ENCODE data around the gene FGF22.
"Not testable (repeated sequence)": the region's sequence is repeated elsewhere in the genome, so short reads cannot be mapped to it uniquely, and the experiment has no call there.

FGF22 gene

DNA sequence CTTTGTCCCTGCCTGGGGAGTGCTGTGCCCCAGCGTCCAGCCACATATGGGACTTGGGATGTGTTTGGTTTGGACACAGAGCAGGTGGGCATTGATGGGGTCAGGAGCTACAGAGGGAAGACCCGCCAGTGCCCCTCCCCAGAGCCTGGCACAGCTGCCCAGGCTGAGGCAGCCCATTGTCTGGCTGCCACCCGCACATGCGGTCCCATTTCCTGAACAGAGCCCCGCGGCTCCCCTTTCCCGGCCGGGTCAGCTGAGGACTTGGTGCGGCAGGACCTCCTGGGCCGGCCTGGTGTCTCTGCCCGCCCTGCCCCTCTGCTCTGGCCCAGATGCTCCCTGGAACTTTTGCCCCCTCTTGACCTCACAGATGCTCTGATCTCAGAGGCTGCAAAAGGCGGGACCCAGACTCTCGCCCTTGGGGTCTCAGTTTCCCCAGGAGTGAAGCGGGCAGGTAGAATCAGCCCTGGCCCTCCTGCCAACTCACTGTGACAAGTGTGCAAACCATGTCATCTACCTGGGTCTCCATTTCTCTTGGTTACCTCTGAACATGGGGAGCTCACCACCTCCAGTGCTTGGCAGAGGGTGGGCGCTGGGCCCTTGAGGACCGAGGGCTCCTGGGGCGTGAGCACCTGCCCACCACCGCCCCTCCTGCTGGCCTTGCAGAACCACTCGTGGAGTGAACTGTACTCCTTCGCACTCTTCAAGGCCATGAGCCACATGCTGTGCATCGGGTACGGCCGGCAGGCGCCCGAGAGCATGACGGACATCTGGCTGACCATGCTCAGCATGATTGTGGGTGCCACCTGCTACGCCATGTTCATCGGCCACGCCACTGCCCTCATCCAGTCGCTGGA lies 32.2 kb upstream of the FGF22 start:
- no peak for DNase-seq

DNA sequence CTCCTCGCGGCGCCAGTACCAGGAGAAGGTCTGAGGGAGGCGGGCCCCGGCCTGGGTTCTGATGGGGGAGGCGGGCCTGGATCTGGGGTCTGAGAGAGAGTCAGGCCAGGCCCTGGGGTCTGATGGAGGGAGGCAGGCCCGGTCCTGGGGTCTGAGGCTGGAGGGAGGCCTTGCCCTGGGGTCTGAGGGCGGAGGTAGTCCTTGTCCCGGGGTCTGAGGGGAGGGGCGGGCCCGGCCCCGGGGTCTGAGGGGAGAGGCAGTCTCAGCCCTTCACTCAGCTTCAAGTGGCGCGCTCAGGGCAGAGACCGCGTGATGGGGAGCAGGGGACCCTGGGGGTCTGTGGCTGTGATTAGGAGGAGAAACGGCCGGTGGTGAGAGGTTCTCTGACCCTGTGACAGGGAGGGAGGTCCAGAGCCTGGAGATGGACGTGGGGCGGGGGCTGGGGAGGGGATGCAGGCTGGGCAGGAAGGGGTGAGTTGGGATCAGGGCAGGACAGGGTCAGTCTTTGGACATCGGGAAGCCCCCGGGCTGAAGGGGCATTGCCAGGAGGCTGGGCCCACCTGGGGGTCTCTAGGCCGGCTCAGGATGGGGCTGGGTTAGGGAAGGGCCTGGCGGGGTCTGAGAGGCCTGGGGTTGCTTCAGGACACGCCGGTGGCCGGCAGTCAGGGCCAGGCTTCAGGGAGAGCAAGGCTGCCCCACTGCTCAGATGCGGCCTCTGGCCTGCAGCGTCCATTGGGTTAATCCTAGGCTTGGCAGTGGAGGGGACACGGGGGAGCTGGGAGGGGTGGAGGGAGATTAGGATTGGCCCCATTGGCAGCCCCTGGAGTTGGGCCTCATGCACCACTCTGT lies 31.3 kb upstream of the FGF22 start:
- no peak for DNase-seq

DNA sequence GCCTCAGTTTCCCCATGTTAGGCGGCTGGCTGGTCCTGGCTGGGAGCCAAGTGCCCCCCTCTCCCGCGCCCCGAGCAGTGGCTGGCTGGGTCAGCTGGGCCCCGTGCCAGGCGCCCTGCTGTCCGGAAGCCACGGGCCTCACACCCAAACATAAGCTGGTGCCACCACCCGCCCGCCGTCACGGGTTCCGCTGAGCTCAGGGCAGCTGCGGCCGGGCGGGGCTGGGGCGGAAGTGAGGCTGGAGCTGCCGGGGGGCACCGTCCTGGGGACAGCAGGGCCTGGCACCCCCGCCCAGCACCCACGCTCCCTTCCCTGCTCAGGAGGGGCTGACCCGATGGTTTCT lies 30.7 kb upstream of the FGF22 start:
- DNase-seq: no peak

DNA sequence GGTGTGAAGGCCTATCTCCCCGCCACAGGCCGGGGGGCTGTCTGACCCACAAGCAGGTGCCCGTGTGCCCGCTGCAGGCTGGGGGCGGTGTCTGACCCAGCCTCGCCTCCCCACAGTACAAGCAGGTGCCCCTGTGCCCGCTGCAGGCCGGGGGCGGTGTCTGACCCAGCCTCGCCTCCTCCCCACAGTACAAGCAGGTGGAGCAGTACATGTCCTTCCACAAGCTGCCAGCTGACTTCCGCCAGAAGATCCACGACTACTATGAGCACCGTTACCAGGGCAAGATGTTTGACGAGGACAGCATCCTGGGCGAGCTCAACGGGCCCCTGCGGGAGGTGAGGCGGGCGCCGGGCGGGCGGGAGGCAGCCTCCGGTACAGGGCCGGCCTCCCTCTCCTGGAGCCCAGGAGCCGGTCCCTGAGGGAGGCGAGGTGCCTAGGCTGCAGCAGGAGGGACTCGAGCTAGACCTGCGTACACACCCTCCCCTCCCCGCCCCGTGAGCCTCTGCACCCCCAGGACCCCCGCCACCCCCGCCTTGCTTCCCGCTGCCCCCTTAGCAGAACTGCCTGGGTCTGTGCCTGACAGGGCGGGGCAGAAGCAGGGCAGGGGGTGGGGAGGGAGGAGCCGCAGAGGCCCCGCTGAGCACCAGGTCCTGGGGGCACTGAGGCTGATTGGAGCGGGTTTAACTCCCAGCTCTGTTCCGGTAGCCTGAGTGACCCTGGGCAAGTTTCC lies 29.4 kb upstream of the FGF22 start:
- peak; percentile 26 for DNase-seq

DNA sequence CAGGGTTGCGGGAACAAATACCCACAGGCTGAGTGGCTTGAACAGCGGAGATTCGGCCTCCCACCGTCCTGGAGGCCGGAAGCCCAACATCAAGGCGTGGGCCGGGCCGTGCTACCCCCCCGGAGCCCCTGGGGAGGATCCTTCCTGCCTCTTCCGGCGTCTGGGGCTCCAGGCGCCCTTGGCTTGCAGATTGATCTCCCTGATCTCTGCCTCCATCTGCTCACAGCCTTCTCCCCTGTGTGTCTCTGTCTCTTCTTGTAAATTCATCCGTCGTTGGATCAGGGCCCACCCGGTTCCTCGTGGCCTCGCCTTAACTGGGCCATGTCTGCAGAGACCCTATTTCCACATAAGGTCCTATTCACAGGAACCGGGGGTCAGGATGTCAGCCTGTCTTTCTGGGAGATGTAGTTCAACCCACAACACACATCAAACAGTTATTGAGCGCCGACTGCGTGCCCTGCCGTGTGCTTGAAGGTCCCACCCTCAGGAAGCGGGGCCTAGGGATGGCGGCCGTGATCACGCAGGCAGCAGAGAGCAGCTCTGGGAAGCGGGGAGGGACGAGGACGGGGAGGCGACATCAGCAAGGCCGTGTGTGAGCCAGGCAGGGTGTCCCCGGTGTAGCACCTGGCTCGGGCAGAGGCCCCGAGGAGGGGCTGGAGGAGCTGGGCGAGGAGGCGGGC lies 28.7 kb upstream of the FGF22 start:
- DNase-seq: peak; percentile 54

DNA sequence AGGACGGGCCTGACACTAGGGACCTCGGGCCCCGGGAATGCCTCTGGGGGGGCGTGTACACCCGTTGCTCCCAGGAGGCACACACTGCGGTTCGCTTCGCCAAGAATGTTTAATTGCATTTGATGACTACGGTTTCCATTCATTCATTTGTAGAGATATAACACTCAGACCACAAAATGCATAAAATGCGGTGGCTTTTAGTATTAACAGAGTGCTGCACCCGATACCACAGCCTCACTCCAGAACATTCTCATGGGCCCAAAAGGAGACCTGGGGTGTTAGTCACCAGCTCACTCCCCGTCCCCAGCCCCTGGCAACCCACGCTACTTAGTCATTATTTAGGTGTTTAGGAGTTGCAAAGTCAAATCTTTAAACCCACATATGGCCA lies 28.2 kb upstream of the FGF22 start:
- DNase-seq: peak; percentile 64

DNA sequence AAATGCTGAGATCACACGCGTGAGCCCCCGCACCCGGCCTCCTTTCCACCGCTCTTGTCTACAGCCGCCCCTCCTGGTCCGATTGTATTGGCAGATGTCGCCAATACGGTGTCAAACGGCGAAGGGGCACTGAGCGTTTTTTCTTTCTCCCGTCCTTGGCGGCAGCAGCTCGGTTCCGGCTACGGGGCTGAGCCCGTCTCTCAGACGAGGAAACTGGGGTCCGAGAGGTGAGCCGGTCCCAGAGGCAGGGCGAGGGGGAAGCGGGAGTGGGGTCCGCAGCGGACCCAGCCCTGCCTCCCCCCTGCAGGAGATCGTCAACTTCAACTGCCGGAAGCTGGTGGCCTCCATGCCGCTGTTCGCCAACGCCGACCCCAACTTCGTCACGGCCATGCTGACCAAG lies 26.7 kb upstream of the FGF22 start:
- DNase-seq: no peak

DNA sequence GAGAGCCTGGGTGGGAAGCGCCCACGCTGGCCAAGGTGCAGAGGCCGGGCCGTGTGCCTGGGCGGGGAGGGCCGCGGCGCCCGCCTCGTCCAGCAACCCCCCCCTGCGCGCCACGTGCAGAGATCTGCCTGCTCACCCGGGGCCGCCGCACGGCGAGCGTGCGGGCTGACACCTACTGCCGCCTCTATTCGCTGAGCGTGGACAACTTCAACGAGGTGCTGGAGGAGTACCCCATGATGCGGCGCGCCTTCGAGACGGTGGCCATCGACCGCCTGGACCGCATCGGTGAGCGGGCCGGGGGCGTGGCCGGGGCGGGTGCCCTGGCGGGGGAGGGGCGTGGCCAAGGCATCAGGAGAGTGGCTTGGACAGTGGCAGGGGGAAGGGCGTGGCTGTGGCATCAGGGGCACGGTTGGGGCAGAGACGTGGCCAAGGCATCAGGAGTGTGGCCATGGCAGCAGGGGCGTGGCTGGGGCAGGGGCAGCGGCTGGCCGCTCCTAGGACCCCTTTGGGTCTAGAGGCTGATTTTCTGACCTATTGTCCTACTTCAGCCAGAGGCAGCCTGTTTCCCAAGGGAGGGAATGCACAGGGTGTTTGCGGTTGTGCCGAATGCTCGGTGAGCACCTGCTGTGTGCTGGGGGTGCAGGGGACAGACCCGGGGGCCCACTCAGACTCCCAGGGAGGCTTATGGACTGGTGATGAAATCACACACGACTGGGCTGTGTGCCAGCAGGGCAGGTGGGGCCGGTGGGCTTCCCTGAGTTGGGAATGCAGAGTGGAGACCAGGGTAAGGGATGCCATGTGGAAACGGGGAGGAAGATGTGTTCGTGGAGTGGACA lies 25.7 kb upstream of the FGF22 start:
- no peak for DNase-seq

DNA sequence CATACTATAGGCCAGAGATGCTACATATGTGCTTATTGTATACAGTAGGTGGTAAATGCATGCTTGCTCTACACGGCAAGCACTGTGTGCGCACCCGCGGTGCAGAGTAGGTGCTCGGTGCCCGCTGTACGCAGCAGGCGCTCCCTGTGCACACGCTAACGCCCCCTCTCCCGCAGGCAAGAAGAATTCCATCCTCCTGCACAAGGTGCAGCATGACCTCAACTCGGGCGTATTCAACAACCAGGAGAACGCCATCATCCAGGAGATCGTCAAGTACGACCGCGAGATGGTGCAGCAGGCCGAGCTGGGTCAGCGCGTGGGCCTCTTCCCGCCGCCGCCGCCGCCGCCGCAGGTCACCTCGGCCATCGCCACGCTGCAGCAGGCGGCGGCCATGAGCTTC lies 24.1 kb upstream of the FGF22 start:
- DNase-seq: no peak

DNA sequence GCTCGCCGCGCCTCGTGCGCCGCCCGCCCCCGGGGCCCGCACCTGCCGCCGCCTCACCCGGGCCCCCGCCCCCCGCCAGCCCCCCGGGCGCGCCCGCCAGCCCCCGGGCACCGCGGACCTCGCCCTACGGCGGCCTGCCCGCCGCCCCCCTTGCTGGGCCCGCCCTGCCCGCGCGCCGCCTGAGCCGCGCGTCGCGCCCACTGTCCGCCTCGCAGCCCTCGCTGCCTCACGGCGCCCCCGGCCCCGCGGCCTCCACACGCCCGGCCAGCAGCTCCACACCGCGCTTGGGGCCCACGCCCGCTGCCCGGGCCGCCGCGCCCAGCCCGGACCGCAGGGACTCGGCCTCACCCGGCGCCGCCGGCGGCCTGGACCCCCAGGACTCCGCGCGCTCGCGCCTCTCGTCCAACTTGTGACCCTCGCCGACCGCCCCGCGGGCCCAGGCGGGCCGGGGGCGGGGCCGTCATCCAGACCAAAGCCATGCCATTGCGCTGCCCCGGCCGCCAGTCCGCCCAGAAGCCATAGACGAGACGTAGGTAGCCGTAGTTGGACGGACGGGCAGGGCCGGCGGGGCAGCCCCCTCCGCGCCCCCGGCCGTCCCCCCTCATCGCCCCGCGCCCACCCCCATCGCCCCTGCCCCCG lies 23.5 kb upstream of the FGF22 start:
- no peak for DNase-seq

DNA sequence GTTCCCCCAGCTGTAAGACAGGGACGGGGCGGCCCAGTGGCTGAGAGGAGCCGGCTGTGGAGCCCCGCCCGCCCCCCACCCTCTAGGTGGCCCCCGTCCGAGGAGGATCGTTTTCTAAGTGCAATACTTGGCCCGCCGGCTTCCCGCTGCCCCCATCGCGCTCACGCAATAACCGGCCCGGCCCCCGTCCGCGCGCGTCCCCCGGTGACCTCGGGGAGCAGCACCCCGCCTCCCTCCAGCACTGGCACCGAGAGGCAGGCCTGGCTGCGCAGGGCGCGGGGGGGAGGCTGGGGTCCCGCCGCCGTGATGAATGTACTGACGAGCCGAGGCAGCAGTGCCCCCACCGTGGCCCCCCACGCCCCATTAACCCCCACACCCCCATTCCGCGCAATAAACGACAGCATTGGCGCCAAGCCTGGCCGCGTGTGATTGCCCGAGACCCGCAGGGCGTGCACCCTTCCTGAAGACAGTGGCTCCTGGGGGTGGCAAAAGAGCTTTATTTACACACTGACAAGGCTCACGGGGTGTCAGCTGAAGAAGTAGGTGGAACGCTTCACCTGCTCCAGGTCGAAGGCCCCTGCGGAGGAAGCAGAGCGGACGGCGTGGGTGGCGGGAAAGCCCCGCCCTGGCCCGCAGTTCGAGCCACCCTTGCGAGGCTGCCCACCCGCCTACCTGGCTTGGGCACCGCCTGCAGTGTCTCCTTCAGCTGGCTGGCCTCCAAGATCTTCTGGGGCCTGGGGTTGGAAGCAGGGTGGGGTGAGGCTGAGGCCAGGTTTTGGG lies 22.7 kb upstream of the FGF22 start:
- DNase-seq: no peak

DNA sequence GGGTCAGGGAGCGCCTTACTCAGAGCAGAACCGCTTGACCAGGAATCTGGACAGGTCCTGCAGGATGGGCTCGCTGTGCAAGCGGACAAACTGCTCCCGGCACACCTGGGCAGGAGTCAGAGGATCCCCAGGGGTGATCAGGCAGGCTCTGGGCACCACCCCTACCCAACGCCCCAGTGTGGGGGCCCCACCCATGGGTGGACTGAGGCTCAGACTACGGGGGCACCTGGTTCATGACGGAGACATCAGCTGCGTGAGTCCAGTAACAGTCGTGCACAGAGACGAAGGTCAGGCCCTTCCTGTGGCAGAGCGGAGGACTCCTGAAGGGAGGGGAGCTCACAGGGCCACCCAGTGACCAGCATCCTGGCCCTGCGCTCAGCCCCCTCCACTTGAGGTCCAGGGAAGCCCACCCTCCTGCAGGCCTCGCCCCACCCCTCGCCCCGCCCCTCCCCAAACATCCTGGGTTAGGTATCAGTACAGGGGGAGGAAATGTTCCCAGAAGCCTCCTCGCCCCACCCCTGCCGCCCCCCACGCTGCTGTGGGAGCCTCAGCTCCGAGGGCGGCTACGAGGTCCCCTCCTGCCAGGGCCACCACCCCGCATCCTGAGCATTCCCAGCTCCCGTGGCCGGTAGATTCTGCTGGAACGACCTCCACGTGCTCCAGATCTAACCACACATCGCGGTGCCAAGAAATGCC lies 22.0 kb upstream of the FGF22 start:
- DNase-seq: no peak

DNA sequence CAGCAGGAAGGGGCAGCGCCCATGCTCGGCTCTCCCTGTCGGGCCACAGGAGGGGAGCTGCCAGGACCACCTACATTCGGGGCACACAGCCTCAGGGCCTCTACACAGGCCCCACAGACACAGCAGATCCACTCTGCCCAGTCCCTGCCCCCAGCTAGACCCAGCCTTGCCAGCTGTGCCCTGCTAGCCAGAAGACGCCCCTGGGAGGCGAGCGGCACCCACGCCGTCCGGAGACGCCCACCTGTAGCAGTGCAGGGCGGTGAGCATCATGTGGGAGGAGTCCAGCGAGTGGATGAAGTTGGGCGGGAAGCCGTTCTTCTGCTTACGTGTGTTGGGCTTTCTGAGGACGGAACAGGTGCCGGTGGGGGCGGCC lies 21.4 kb upstream of the FGF22 start:
- DNase-seq: no peak

DNA sequence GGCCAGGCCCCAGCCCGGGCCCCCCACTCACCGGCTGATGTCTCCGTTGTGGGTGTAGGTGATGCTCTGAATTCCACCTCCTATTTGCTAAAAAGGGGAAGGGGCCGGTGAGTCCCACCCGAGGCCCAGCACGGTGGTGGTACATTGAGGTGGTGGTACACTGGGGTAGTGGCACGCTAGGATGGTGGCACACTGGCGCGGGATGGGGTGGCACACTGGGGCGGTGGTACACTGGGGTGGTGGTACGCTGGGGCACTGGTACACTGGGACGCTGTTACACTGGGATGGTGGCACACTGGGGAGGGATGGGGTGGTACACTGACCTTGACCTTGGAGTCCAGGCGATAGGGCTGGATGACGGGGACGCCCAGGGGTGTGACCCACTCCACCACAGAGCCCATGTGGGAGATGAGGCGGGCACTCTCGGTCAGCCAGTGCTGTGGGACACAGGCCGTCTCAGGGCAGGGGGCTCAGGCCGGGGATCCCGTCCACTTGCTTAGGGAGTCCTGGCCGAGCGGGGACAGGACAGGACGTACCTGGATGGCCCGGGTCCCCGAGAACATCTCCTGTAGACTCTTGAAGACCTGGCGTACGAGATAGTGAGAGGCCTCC lies 20.9 kb upstream of the FGF22 start:
- no peak for DNase-seq

DNA sequence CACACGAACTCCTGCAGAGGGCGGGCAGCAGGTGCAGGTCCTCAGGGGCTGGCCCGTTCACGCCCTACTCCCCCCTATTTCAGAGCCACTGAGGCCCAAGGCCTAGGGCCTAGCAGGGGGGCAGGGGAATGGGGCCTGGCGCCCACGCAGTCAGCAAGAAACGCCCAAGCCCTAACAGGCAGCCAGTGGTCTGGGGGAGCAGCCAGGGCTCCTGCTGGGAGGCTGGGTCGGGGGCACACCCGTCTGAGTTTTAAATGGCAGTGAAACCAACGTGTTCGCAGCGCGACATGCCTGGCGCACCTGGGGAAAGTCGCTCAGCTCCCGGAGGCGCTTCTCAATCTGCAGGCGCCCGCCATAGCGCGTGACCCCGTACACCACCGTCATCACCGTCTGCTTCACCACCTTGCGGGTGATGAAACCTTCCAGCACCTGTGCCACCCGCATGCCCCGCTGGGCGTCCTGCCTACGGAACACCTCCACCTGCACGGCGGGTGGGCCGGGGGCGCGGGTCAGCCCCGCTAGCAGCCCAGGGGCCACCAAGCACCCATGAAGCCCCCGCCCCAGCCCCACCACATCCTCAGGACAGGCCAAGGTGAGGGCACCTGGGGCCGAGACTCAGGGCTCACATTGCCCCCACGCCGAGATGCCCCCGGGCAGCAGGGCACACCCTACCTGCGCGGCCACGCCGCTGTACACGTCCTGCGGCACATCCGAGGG lies 20.2 kb upstream of the FGF22 start:
- DNase-seq: no peak

DNA sequence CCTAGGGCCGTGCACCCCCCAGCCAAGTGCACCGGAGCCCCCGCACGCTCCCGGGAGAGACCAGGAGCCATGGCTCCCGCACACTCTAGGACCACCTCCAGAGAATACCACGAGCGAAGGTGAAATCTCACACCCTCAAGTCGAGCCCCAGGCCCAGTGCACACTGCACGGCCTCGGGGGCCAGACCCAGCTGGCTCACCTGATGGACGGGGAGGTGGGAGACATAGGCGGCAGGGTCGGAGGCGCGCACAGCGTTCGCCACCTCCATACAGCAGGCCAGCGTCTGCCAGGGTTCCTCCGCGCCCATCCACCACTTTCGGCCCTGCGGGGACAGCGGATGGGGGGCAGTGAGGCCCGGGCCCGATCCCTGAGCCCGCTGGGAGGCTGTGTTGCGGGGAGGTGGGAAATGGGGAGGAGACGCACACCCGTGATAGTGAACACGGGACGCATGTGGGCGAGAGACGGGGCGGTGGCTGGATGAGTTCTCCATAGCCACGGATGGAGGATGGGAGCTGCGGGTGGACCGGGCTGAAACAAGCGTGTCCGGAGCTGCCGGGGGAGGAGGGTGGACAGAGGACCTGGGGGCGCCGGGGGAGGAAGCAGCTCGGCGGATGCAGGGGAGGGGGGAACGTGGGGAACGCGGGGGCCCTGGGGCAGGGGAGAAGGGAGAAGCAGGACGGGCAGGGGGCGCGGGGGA lies 19.4 kb upstream of the FGF22 start:
- DNase-seq: no peak

DNA sequence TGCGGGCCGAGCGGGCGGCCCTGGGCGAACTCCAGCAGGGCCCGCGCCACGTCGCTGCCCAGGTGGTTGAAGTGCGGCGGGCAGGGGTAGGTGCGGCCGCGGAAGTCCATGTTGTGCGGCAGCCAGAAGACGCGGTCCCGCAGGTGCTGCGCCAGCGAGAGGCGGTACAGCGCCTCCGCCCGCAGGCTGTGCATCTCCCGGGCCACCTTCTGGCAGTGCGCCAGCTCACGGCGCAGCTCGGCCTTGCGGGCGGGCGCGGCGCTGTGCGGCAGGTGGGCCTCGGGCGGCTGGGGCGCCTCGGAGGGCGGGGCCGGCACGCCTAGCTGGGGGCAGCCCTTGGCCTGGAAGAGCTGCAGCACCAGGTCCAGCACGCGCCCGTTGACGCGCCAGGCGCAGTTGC lies 18.5 kb upstream of the FGF22 start:
- DNase-seq: not testable (repeated sequence)

DNA sequence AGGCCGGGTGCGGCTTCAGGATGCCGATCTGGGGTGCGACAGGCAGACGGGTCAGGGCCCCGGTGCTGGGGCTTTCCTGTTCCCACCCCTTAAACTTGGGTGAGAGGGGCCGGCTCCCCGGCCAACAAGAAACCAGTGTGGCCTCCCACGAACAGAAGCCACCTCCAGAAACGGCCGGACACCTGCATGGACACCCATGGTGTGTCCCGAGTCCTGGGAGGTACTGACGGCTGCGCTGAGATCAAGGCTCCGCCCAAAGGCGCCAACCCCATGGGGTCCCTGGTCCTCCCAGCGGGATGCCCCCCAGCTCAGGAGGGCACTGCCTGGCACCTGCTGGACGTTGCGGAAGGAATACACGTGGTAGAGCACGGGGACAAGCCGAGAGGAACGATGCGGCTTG lies 17.9 kb upstream of the FGF22 start:
- DNase-seq: no peak

Data from stimulated activated CD4-positive, alpha-beta T cell treated with anti-CD3 and anti-CD28 coated beads, Interleukin-4, amount 100 ng/mL, for 1 hour (primary cell).